Esophagus squamous epithelium (tissue), 4 donors: ENCODE results near the gene STK32C.

ENCODE experiments used
- POLR2A ChIP-seq, 4 donors: fragments of 450-650 bp; IDR thresholded peaks; one replicate each; pipeline ENCODE4 v1.6.1; 2017; ENCODE audit warnings: antibody characterized with exemption in 4 of 4, mild to moderate bottlenecking in 4 of 4, moderate library complexity in 3 of 4
- TF ChIP-seq, protein P1 (sequence below), 6 experiments: fragments of 450-650 bp in 4 of 6; fragments of 200-600 bp in 2 of 6; sonication (generic) in 2 of 6; IDR thresholded peaks; one replicate each; pipeline ENCODE4 v1.5.1; 2016 to 2019; ENCODE audit warnings: antibody characterized with exemption in 6 of 6, mild to moderate bottlenecking in 4 of 6, moderate library complexity in 4 of 6

DNA sequence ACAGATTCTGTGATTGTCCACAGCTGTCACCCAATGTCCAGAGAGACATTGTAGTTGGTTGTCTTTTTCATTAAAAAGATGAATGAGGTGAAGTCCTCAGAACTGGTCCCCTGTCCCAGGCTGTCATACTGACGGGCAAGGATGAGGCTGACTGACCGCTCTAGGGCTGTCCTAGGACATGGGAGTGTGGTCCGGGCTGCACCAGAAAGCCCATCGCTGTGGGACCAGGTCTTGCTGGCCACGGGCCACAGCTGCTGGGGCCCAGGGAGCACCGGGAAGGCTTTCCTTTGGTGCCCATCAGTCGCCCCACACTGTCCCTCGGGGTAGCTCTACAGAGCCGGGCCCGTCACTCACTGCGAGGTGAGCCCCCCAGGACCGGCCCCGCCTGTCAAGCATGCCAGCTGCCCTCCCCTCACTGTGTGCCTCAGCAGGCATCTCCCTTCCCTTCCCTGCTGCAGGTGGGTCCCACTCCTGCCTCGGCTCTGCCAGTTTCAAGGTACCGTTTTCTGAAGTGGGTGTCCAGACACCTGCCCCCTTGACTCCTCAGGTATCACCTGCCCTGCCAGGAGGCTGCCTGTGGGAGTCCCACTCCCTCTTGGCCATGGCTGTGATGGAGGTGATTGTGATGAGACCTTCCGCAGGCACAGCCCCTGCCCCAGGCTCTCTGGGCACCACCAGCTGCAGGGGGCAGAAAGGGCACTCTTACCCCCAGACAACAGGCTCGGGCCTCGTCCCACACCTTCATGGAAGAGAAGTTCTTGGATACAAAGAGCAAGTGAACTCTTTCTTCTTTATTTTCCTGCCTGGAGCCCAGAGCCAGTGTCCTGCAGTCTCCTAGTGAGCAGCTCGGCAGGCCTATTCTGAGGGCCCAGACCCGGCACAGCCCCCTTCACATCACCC lies 46.0 kb upstream of the STK32C start:
- TF ChIP-seq, protein P1, sequence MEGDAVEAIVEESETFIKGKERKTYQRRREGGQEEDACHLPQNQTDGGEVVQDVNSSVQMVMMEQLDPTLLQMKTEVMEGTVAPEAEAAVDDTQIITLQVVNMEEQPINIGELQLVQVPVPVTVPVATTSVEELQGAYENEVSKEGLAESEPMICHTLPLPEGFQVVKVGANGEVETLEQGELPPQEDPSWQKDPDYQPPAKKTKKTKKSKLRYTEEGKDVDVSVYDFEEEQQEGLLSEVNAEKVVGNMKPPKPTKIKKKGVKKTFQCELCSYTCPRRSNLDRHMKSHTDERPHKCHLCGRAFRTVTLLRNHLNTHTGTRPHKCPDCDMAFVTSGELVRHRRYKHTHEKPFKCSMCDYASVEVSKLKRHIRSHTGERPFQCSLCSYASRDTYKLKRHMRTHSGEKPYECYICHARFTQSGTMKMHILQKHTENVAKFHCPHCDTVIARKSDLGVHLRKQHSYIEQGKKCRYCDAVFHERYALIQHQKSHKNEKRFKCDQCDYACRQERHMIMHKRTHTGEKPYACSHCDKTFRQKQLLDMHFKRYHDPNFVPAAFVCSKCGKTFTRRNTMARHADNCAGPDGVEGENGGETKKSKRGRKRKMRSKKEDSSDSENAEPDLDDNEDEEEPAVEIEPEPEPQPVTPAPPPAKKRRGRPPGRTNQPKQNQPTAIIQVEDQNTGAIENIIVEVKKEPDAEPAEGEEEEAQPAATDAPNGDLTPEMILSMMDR (IDR thresholded peaks at IDR 0.05): no peak
- no peak for TF ChIP-seq POLR2A (IDR thresholded peaks at IDR 0.05)
